ENCODE measurements around the gene CADM1.

The CADM1 gene

GRCh38 chr11:115347106-115347505, 157.1 kb downstream of the CADM1 start:
- DNase-seq = peak; percentile 34

DNA sequence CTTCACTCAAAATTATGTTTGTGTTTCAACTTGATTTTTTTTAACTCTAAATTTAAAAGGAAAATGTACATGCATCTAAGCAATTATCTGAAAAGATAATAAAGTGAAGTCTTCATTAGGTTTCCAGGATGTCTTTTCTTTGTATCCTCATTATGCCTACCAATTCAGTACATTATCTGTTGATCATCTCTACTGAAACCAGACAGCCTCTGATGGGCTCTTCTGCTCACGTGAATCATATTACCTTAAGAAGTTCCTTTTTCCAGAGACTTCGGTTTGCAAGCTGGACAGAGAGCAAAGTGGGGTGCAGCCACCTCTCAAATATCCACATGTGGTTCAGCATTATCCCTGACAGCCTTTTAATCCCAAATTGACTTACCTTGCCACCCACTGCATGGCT, 158.4 kb downstream of the CADM1 start:
- no peak for DNase-seq

GRCh38 chr11:115345361-115345760, 158.9 kb downstream of the CADM1 start:
- DNase-seq = no peak

GRCh38 chr11:115344846-115345245, 159.4 kb downstream of the CADM1 start:
- DNase-seq = peak; percentile 29

GRCh38 chr11:115342142-115342541, 162.1 kb downstream of the CADM1 start:
- DNase-seq = no peak

GRCh38 chr11:115340874-115341273, 163.3 kb downstream of the CADM1 start:
- DNase-seq = no peak

GRCh38 chr11:115338476-115338875, 165.7 kb downstream of the CADM1 start:
- no peak for DNase-seq

DNA sequence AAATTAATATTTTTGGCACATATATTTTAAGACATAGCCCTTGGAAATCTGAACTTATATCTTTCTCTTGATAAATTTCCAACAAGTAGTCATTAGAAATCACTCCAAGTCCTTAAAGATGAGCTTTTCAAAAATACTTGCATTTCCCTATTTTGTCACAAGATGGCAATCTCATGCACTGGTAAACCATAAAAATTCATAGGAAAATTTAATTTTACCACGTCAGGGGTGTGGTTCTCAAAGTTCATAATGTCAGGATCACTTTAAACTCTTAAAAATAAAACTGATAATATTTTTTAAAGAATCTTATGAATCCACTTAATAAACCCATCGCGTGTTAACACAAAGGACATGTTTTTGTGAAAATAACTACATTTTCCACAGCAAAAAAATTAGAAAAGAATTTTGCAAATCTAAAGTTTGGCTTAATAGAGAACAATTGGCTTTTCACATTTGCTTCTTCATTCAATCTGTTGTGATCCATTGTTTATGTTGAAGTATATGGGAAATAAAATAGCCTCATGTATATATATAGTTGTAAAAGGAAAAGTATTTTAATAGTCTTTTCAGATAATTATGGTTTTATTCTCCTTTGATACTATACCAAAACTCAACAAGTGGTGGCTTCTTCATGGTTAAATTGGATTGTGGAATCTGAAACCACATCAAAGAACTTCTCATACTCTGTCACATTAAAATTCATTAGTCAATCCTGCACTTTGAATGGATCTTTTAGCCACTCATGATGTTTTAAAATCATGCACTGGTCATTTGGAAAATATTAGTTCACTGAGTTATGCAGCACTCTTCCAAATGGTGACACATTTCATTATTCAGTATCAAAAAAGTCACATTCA, 169.1 kb downstream of the CADM1 start:
- peak; percentile 80 for DNase-seq

- no peak for DNase-seq
Measured at GRCh38 chr11:115333949-115334348, 170.3 kb downstream of the CADM1 start.

- no peak for DNase-seq
Measured at GRCh38 chr11:115333121-115333520, 171.1 kb downstream of the CADM1 start.

DNA sequence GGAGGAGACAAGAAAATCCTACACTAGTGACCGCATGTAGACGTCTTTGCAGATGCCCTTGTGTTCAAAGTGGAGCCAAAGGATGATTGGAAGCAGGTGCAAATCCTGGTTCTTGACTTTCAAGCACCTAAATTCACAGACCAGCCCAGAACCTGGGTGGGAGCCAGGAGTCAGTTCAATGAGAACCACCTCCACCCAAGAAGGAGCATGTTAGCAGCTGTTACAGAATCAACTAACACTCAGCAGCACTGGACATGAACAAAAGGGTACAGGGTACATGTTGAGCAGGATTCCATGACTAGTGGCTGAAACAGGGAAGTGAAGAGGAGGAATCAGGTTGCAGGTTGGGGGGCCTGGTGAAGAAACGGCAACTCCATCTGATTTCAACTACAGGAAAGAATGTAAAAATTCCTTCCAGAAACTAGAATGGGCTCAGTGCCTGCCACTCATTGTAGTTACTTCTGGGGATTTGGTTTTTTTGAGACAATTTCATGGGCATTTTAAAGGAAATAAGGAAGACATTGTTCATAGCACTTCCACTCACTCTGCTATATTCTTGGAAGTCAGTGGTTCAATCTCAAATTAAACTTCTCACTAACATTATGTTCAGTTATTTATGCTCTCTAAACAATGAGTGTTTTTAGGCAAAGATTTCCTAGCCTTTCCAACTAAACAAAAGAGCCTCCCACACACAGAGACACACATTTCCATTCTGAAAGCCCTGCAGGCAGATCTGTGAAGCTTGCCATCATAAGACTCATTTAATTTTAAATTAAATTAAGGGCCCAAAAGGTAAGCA, 173.3 kb downstream of the CADM1 start:
- DNase-seq = no peak

DNA sequence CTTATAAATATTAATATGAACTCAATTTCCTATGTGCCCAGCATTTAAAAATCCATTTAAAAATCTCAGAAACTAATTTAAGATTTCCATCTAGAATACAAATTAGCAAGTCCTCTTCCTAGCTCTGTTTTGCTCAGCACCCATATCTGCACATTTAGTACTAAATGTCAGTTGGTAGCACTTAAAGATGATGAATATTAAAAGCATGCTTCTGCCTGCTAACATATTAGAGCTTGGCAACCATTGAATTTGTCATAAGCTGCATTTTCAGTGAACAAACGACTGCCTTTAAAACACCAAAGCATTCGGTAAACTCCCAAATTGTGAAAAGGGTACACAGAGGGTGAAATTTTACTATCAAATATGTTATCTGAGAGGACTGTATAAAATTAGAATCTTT, 177.7 kb downstream of the CADM1 start:
- DNase-seq = no peak

GRCh38 chr11:115325523-115325922, 178.7 kb downstream of the CADM1 start:
- DNase-seq = peak; percentile 46

- peak; percentile 90 for DNase-seq
Measured at GRCh38 chr11:115324581-115325432, 179.4 kb downstream of the CADM1 start.

GRCh38 chr11:115322553-115323203, 181.5 kb downstream of the CADM1 start:
- no peak for DNase-seq

GRCh38 chr11:115321605-115322289, 182.5 kb downstream of the CADM1 start:
- peak; percentile 67 for DNase-seq

DNA sequence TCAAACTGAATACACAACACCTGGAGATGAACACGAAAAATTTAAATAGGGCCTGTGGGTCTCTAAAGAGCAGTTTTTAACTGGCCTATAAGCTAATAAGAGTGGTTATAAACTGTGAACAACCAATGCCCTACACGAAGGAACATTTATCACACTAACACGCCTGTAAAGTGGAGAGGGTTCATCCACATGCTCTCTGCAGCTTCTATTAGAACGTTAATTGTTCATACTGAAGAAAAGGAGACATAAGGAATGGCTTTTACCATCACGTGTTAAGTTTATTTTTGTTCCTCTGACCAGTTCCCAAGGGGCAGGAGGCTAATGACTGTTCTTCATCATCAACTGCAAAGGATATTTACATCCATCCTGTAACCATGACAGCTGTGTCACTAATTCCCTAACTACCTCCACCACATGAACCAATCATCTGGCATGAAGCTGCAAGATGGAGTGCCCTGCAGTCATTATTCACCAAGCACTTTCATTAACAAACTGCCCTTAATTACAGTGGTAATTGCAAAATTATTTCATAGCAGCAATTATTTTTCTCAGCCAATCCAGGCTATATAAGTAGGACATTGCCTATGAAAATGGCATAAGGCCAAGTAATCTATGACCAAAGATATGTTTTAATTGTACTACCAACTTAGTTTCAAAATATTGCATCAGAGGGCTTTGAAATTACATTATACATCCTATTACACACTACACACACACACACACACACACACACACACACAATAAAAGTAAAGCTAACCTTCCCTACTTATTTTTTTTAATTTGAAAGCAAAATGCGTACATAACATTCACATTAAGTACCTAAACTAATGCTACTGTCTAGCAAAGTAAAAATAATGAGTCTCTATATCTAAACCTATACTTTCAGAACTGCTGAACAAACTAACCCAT, 186.7 kb downstream of the CADM1 start:
- peak; percentile 37 for DNase-seq

DNA sequence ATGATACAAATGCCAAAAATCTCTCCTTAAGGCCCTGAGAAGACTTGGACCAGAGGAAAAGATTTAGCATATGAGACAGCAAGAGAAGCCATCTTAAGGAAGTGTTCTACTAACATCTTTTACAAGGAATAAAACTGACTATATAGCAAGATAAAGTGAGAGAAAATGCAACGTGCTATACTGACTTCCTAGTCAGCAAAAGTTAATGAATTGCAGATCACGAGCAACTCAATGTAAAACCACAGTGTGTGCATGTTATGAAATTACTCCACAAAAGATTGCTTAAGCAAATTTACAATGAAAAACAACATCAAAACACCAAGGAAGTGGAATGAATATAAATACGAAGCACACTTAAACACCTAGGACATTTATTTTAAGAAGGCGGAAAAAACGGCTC, 187.5 kb downstream of the CADM1 start:
- DNase-seq = no peak

GRCh38 chr11:115314330-115314920, 189.8 kb downstream of the CADM1 start:
- no peak for DNase-seq

GRCh38 chr11:115313224-115313838, 190.9 kb downstream of the CADM1 start:
- DNase-seq = no peak

All from eye (tissue), 1 donor.